Measurements from ENCODE around the gene EEFSEC.

The EEFSEC gene

GRCh38 chr3:128275316-128276145 lies 122.2 kb downstream of the EEFSEC start:
- DNase-seq: no peak

- no peak for DNase-seq
Measured at GRCh38 chr3:128276146-128276435, 122.8 kb downstream of the EEFSEC start.

GRCh38 chr3:128276577-128277183 lies 123.4 kb downstream of the EEFSEC start:
- DNase-seq: no peak

GRCh38 chr3:128277378-128278069 lies 124.2 kb downstream of the EEFSEC start:
- DNase-seq: no peak

GRCh38 chr3:128278130-128278529 lies 124.8 kb downstream of the EEFSEC start:
- no peak for DNase-seq

- no peak for DNase-seq
Measured at GRCh38 chr3:128278761-128279600, 125.7 kb downstream of the EEFSEC start.

GRCh38 chr3:128279601-128279880 lies 126.3 kb downstream of the EEFSEC start:
- no peak for DNase-seq

GRCh38 chr3:128280481-128281052 lies 127.3 kb downstream of the EEFSEC start:
- no peak for DNase-seq

- DNase-seq: no peak
Measured at GRCh38 chr3:128281056-128281455, 127.8 kb downstream of the EEFSEC start.

GRCh38 chr3:128281461-128282367 lies 128.4 kb downstream of the EEFSEC start:
- DNase-seq: no peak

GRCh38 chr3:128282380-128283196 lies 129.3 kb downstream of the EEFSEC start:
- no peak for DNase-seq

- no peak for DNase-seq
Measured at GRCh38 chr3:128283421-128283820, 130.1 kb downstream of the EEFSEC start.

GRCh38 chr3:128285042-128285966 lies 132.0 kb downstream of the EEFSEC start:
- DNase-seq: no peak

- DNase-seq: no peak
Measured at GRCh38 chr3:128285967-128286321, 132.7 kb downstream of the EEFSEC start.

- no peak for DNase-seq
Measured at GRCh38 chr3:128286691-128287090, 133.4 kb downstream of the EEFSEC start.

- no peak for DNase-seq
Measured at GRCh38 chr3:128287216-128287615, 133.9 kb downstream of the EEFSEC start.

GRCh38 chr3:128289534-128289933 lies 136.3 kb downstream of the EEFSEC start:
- no peak for DNase-seq

GRCh38 chr3:128290484-128290883 lies 137.2 kb downstream of the EEFSEC start:
- no peak for DNase-seq

- DNase-seq: no peak
Measured at GRCh38 chr3:128293930-128294329, 140.6 kb downstream of the EEFSEC start.

- peak; percentile 54 for DNase-seq
Measured at GRCh38 chr3:128294999-128295468, 141.8 kb downstream of the EEFSEC start.
